ENCODE results near the gene SGSM1.

SGSM1 gene

GRCh38 chr22:24920029-24920428 is 114.0 kb downstream of the SGSM1 start:
- DNase-seq = no peak

- DNase-seq = no peak
These were observed 119.8 kb downstream of the SGSM1 start for GRCh38 chr22:24925586-24926427.

- no peak for DNase-seq
These were observed 120.4 kb downstream of the SGSM1 start for GRCh38 chr22:24926428-24926725.

- DNase-seq = no peak
These were observed 121.0 kb downstream of the SGSM1 start for GRCh38 chr22:24926849-24927579.

GRCh38 chr22:24928322-24928721 is 122.3 kb downstream of the SGSM1 start:
- DNase-seq = no peak

- DNase-seq = no peak
These were observed 124.7 kb downstream of the SGSM1 start for GRCh38 chr22:24930678-24931077.

GRCh38 chr22:24935771-24936483 is 129.9 kb downstream of the SGSM1 start:
- DNase-seq = no peak

- no peak for DNase-seq
These were observed 131.1 kb downstream of the SGSM1 start for GRCh38 chr22:24937114-24937513.

GRCh38 chr22:24938741-24939341 is 132.8 kb downstream of the SGSM1 start:
- no peak for DNase-seq

- no peak for DNase-seq
These were observed 136.3 kb downstream of the SGSM1 start for GRCh38 chr22:24942301-24942700.

- DNase-seq = no peak
These were observed 138.4 kb downstream of the SGSM1 start for GRCh38 chr22:24944217-24944937.

GRCh38 chr22:24945430-24945829 is 139.4 kb downstream of the SGSM1 start:
- no peak for DNase-seq

- no peak for DNase-seq
These were observed 141.4 kb downstream of the SGSM1 start for GRCh38 chr22:24947383-24947782.

GRCh38 chr22:24947881-24948280 is 141.9 kb downstream of the SGSM1 start:
- DNase-seq = no peak

- no peak for DNase-seq
These were observed 142.6 kb downstream of the SGSM1 start for GRCh38 chr22:24948356-24949202.

- DNase-seq = no peak
These were observed 144.4 kb downstream of the SGSM1 start for GRCh38 chr22:24950272-24950902.

GRCh38 chr22:24951942-24952836 is 146.2 kb downstream of the SGSM1 start, which contains the start of gene KIAA1671:
Gene KIAA1671, plus strand, starts transcription at chr22:24952716. Its CDS starts 75,284 bp downstream, at chr22:25028000.
- DNase-seq = peak; percentile 55 to 65 (median 62)

GRCh38 chr22:24952837-24953383 is 146.9 kb downstream of the SGSM1 start:
- no peak for DNase-seq

- DNase-seq = no peak
These were observed 147.5 kb downstream of the SGSM1 start for GRCh38 chr22:24953384-24954113.
